ENCODE data around the gene BTG3. TPM values are rescaled to one million over a fixed set of nuclear protein-coding genes. Genes with fewer than 3 reads are reported as not detected.

Gene BTG3
- total and polyA plus RNA-seq, 9 of the 15 experiments (the other 6 are each of a cell fraction or from before 2014, with no cell fraction given): 11.7 to 43.0 (median 29.7) TPM

- TF ChIP-seq ZNF174 (CRISPR knock-in tag; IDR thresholded peaks at IDR 0.05) (no peak), ZFP1 (CRISPR knock-in tag; IDR thresholded peaks at IDR 0.05) (no peak), MAX (CRISPR knock-in tag; IDR thresholded peaks at IDR 0.05) (peak; percentile 62), ZFX (CRISPR knock-in tag; IDR thresholded peaks at IDR 0.05) (peak; percentile 76), TAF15 (IDR thresholded peaks at IDR 0.05; ENCODE audit: low read depth, low read length) (no peak), CHD2 (IDR thresholded peaks at IDR 0.05; ENCODE audit: low read depth, low read length) (no peak), TCF7L2 (IDR thresholded peaks at IDR 0.05; ENCODE audit: low read depth, low read length) (no peak), ATF3 (IDR thresholded peaks at IDR 0.05) (no peak), ATF3 (CRISPR knock-in tag; conservative IDR thresholded peaks at IDR 0.05) (no peak), XRCC4 (IDR thresholded peaks at IDR 0.05; ENCODE audit: extremely low read depth, insufficient read depth, insufficient read length) (no peak), U2AF1 (optimal IDR thresholded peaks at IDR 0.05; ENCODE audit: low read depth, low read length) (no peak), NCOR1 (IDR thresholded peaks at IDR 0.05) (no peak), RB1 (IDR thresholded peaks at IDR 0.05; ENCODE audit: low read depth) (peak; percentile 88), ZNF695 (CRISPR knock-in tag; IDR thresholded peaks at IDR 0.05) (no peak), ZC3H8 (IDR thresholded peaks at IDR 0.05) (no peak), ESRRA (IDR thresholded peaks at IDR 0.05; ENCODE audit: borderline replicate concordance, low read depth) (no peak; the same call in 1 of the 2 replicates), MEF2A (IDR thresholded peaks at IDR 0.05; ENCODE audit: control insufficient read depth, low read depth, low read length) (no peak), ILF3 (IDR thresholded peaks at IDR 0.05; ENCODE audit: borderline replicate concordance) (0 out of 2 replicates have a peak, but pooled peaks have one; percentile 42), ELF2 (CRISPR knock-in tag; IDR thresholded peaks at IDR 0.05) (no peak), ZNF224 (CRISPR knock-in tag; IDR thresholded peaks at IDR 0.05) (no peak)
- TF ChIP-seq, protein P1, sequence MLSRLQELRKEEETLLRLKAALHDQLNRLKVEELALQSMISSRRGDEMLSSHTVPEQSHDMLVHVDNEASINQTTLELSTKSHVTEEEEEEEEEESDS (CRISPR knock-in tag; IDR thresholded peaks at IDR 0.05): no peak
- TF ChIP-seq, protein P2, sequence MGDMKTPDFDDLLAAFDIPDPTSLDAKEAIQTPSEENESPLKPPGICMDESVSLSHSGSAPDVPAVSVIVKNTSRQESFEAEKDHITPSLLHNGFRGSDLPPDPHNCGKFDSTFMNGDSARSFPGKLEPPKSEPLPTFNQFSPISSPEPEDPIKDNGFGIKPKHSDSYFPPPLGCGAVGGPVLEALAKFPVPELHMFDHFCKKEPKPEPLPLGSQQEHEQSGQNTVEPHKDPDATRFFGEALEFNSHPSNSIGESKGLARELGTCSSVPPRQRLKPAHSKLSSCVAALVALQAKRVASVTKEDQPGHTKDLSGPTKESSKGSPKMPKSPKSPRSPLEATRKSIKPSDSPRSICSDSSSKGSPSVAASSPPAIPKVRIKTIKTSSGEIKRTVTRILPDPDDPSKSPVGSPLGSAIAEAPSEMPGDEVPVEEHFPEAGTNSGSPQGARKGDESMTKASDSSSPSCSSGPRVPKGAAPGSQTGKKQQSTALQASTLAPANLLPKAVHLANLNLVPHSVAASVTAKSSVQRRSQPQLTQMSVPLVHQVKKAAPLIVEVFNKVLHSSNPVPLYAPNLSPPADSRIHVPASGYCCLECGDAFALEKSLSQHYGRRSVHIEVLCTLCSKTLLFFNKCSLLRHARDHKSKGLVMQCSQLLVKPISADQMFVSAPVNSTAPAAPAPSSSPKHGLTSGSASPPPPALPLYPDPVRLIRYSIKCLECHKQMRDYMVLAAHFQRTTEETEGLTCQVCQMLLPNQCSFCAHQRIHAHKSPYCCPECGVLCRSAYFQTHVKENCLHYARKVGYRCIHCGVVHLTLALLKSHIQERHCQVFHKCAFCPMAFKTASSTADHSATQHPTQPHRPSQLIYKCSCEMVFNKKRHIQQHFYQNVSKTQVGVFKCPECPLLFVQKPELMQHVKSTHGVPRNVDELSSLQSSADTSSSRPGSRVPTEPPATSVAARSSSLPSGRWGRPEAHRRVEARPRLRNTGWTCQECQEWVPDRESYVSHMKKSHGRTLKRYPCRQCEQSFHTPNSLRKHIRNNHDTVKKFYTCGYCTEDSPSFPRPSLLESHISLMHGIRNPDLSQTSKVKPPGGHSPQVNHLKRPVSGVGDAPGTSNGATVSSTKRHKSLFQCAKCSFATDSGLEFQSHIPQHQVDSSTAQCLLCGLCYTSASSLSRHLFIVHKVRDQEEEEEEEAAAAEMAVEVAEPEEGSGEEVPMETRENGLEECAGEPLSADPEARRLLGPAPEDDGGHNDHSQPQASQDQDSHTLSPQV (IDR thresholded peaks at IDR 0.05): peak; percentile 38; the same call in 1 of the 2 replicates
- TF ChIP-seq, protein P3, sequence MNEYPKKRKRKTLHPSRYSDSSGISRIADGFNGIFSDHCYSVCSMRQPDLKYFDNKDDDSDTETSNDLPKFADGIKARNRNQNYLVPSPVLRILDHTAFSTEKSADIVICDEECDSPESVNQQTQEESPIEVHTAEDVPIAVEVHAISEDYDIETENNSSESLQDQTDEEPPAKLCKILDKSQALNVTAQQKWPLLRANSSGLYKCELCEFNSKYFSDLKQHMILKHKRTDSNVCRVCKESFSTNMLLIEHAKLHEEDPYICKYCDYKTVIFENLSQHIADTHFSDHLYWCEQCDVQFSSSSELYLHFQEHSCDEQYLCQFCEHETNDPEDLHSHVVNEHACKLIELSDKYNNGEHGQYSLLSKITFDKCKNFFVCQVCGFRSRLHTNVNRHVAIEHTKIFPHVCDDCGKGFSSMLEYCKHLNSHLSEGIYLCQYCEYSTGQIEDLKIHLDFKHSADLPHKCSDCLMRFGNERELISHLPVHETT (CRISPR knock-in tag; conservative IDR thresholded peaks at IDR 0.05 in 1 of 2, IDR thresholded peaks at IDR 0.05 in 1 of 2): peak; percentile 45 to 69; a peak in 1 of 4 replicates
These were observed at the start of gene BTG3 (continued) for GRCh38 chr21:17612565-17613241.

Data from K562 (cell line).